GM19043 (cell line): Measurements from ENCODE around the gene ODAD3.
"Not testable (repeated sequence)": the region's sequence is repeated elsewhere in the genome, so short reads cannot be mapped to it uniquely, and the experiment has no call there.

Experiments used
- ATAC-seq: cut with Tn5 transposase; IDR thresholded peaks from one replicate; pipeline ENCODE4 v1.9.1; 2021; ENCODE audit warnings: low read depth; ENCODE audit not compliant: unreplicated experiment

ODAD3 gene

DNA sequence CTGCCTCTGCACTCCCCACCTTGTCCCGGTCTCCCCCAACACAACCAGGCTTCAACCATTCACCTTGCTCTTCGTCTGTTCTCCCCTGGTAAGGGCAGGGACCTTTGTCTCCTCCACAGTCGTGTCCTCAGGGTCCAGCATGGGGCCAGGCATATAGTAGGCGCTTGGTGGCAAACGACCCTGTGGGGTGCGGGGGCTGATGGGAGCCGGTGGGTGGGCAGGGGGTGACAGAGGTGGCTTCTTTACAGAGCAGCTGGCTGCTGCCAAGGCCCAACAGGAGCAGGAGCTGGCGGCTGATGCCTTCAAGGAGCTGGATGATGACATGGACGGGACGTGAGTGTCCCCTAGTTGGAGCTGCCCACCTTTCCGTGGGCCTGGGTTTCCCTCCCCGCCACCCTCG, 10.2 kb upstream of the ODAD3 start:
- no peak for ATAC-seq

DNA sequence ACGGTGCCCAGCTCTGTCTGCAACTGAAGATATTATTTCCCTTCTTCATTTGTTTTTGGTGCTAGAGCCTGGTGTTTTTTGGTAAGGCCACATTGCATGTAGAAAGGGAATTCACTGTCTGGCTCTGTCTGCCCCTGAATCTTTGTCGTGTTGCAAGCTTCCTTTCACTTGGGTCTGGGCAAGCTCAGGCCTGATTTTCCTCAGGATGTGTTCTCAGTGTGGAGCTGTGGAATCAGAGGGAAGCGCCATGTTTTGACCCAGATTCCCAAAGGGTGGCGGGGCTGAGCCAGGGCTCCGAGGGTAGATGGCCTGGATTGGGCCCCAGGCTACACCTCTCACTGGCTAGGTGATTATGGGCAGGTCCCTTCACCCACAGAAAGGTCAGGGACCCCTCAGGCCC, 9.1 kb upstream of the ODAD3 start:
- ATAC-seq = no peak

DNA sequence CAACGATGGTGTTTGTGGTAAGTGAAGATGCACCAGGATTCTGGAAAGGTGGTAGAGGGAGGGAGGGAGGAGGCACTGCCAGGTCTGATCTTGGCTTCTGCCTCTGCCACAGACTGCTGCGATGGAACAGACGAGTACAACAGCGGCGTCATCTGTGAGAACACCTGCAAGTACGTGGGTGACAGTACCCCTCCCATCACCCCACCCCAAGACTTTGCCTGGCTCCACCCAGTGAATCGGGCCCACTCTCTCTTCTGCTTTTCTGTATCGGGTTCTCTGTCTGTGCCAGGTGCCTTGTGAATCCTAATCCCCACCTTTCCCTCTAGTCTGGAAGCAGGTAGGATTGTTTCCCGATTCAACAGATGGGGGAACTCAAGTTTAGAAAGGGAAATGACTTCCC, 3.0 kb upstream of the ODAD3 start:
- no peak for ATAC-seq

DNA sequence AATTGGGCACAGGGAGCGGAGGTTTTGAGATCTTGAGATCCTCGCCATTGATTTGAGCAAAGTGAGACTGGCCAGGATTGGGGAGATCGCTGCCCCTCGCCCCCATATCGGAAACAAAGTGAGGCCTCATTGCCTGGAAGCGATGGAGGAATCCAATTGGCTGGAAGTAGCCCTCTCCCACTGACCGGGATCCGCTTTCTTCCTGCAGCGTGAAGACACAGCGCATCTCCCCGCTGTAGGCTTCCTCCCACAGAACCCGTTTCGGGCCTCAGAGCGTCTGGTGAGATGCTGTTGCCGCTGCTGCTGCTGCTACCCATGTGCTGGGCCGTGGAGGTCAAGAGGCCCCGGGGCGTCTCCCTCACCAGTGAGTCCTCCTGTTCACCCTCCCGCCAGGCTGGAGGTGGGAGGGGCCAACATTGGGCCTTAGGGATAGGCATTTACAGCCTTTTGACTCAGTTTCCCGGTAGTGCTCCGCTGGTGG, 952 bp upstream of the ODAD3 start:
- ATAC-seq = no peak

DNA sequence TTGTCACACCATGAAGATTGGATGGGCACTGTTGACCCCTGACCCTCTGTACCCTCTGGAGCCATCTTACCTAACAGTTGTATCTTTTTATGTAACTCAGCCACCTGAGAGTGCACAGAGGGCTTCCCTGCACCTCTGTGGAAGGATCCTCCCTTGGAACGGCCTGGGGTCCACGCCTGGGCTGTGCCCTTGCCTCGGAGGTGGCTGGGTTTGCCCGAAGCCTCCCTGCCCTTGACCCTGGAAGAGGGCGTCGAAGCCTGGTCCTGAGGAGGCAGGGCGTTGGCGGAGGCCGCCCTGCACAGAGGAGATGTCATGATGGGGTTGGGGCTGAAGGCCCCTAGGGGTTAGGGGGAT, 241 bp downstream of the ODAD3 start:
- no peak for ATAC-seq

DNA sequence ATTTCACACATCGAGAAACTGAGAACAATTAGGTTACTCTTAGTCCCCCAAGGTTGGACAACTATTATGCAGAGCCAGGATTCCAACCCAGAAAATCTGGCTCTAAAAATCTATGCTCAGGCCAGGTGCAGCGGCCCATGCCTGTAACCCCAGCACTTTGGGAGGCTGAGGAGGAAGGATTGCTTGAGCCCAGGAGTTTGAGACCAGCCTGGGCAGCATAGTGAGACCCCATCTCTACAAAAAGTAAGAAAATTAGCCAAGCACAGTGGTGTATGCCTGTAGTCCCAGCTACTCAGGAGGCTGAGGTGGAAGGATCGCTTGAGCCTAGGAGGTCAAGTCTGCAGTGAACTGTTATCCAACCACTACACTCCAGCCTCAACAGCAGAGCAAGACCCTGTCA, 1.4 kb downstream of the ODAD3 start:
- ATAC-seq = not testable (repeated sequence)

DNA sequence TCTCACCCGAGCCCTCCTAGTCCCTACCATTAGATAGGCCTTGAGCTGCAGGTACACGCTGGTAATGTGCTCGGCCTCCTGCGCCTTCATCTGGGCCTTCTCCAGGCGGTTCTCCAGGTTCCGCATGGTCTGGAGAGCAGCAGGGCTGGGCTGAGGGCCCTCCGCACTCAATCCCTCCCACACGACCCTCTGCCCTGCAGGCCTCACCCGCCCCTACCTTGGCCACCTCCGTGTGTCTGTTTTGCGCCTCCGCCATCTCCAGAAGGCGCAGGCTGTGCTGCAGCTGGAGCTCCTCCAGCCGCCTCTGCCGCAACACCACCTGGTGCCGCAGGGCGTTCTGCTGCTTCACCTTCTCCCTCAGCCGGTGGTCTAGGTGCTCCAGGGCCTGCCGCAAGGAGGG, 8.3 kb downstream of the ODAD3 start:
- no peak for ATAC-seq

DNA sequence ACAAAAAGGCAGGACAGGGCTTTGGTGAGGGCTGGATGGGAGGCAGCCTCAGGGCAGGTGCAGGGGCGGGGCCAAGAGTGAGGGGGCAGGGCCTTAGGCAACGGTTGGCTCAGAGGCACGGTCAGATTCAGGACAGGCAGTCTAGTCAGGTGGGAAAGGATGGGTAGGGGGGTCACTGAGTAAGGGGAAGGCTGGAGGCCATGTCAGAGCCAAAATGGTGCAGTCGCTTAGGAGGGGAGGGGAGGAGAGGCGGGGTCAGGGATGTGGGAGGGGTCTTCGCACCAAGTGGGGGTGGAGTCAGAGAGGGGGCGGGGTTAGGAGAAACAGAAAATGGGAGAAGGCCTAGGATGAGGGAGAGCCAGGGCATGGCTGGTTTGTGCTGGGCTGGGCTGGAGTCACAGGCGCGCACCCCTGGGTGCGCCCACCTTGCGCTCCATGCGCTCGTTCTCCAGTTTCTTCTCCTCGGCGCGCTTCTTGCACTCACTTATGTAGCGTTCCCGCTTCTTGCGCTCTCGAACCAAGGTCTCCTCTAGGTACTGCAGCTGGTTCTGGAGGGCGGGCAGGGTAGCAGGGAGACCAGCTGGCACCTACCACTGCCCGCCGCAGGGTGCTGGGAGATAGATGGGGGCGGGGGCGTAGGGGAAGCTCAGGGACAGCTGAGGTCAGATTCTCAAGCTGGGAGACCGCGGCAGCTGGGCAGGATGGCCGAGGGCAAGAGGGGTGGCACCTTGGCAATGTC, 9.0 kb downstream of the ODAD3 start:
- no peak for ATAC-seq

DNA sequence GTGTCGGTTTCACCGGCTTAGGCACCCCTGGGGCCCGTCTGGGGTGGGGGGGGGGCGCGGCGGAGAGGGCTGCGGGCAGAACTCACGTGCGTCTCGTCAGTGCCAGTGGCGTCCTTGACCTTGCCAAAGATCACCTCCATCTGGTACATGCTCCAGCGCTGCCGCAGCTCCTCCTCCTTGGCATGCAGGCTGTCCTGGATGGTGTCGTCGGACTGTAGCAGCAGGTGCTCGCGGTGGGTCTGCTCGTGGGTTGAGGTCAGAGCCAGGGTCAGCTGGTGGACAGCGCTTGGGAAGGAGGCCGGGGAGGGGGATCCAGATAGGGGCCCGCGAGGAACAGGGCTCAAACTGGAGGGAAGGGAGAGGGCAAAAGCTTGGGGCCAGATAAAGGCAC, 11.1 kb downstream of the ODAD3 start:
- no peak for ATAC-seq

DNA sequence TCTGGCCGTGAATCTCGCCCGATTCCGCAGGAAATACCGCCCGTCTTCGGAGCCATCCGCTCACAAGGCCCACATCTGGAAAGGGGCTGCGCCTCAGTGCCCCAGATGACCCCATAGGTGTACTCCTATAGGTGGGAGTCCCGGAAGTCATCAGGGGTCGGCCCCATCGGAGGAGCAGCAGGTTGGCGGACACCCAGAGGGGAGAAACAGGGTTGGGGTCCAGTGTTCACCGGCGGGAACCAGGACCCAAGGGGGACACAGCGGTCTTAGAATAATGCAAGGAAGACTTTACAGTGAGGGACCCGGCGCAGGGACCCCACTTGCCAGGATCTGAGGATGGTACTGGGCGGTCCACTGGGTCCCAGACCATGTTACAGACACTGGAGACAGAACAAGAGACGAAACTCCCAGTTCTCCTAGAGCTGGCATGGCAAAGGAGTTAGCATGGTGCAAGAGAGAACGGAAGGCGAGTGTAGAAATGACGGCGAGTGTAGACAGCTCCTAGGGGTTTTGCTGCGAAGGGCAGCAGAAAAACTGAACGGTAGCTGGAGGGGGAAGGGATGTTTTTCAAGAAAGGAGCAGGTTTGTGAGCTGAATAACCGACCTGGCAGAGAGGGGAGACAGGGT, 11.6 kb downstream of the ODAD3 start:
- ATAC-seq = no peak

DNA sequence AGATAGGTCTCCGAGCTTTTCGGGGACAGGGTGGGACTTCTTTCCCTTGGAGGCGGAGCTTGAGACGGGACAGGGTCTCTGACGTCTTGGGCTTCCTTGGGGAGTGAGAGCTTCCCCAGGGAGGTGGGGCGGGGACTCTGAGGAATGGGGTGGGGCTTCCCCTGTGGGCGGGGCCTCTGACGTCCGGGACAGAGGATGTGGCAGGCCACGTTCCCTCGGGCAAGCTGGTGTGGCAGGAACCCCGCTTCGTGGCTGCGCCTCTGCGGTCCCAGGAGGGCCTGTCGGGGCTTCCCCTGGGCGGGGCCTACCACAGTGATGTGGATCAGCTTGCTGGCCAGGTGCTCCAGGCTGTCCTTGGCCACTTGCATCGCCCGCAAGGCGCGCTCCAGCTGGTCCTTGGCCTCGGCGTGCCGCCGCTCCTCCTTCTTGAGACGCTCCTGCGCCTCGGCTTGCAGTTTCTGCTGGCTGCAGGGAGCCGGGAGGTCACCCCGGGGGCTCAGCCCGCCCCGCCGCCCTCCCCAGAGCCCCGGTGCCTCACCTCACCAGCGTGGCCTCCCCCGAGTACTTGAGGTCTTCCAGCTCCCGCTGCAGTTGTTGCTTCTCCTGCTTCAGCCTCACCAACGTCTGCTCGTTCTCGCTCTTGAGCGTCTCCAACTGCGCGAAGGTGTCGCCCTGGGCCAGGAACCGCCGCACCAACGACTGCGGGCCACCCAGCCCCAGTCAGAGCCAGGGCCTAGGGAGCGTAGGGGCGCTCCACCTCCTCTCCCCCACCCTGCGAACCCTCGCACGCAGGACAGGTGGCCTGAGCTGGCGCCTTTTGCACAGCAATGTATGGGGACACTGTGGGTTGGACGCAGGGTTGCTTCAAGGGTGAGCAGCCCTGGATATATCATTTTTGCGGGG, 12.5 kb downstream of the ODAD3 start:
- peak; percentile 46 for ATAC-seq

DNA sequence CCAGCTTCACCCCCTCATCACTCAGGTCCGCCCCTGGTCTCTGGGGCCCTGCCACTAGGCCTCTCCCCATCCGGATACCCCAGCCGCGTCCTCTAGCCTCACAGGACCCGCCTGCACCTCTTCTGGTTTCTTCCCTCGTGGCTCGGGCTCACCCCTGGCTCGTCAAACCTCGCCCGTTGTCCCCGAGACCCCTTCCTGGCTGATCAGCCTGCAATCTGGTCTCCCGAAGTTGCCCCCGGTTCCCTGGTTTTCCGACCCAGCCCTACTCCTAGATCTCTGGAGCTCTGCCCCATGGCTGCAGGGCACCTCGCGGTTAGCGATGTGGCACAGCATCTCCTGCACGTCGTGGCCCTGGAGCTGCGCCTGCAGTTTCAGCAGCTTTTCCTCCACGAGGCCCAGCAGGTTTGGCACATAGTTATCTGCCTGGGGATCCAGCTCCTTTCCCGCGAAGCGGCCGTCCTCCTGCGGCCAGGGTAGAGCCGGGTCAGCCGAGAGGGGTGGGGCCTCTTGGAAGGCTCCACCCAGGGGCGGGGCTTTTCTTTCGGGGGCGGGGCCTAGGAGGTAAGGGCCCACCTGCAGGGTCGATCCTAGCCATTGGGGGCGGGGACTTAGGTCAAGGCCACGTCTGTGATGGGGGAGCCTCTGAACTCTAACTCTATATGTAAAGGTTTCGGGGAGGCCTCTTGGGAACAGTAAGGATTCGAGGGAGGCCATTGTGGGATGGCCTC, 13.4 kb downstream of the ODAD3 start:
- no peak for ATAC-seq

DNA sequence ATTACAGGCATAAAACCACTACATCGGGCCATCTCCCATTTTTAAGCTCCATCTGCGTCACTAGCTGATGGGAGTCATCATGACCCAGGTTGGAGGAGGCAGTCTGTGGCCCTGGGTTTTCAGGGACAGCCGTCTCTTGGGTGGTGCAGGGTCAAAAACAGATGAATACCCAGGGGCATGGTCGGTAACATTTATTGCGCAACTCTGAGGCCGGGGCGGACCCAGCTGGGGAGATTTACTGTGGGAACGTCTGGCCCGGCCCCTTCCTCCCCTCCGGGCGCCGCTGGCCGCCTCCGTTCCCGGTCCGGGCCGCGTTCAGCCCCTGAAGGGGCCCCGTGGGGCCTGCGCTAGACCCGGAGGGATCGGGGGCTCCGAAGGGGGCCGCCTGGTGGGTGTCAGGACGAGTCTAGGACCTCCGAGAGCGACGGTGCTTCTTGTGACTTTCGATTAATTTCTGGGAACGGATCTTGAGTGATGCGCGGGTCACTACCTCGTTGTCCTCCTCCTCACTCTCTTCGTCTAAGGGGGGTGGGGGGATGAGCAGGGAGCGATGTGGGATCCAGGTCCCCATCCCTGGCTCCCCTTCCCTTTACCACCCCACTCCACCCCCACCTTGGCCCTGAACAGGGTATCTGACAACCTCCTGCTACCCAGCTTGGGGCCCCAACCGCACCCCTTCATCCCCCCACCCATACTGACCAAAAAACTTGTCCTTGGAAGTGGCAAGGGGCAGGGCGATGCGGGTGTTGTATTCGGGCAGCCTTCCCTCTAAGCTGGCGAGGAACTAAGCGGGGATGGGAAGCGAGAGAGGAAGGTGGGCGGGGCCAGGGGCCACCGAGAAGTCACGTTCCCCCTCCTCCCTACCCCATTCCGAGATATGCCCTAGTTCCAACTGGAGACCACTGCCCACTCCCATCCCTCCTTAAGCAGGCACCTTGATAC, 14.2 kb downstream of the ODAD3 start:
- ATAC-seq = no peak

DNA sequence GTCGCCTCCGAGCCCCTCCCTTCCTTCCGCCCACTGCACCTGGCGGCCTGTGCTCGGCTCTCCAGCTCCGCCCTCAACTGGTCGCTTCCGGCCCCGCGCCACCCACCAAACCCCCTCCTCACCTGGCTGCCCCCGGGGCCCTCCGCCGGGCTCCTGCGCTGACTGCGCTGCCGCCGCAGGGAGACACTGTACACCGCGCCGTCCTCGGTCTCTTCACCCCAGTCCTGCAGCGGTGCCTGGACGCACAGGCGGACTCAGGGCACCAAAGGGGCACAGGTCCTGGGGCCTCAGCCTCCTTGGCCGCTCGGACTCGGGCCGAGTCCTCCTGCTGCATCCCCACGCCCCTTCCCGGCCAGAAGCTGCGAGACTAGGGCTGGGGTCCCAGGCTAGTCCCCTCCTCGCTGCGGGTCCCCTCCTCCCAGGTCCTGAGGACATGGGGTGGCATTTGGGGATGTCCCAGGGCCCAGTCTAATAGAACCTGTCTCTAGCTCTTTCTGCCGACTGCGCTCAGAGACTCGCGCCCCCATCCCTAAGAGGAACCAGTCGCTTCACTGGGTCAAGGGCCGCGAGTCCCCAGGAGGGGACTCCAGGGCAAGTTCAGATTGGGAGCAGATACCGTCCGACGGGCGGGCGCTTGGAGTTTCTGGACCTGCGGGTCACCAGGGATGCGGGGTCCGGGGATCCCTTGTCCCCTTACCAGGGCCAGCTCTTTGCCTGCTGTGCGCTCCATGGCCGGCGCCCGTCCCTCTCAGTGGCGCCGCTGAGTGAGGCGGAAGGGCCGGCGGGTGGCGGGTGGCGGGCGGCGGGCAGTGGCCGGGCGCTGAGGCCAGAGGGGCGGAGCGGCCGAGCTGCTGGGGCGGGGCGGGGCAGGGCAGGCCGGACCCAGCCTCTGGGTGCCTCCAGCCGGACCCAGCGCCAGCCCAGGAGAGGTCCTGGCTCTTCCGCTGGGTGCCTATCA, 16.1 kb downstream of the ODAD3 start, which contains the start of gene RGL3:
TSS of gene RGL3 (minus strand) at position 766 of the 958 bp plus-strand sequence. CDS start at position 730, 36 bp downstream.
- ATAC-seq = no peak

DNA sequence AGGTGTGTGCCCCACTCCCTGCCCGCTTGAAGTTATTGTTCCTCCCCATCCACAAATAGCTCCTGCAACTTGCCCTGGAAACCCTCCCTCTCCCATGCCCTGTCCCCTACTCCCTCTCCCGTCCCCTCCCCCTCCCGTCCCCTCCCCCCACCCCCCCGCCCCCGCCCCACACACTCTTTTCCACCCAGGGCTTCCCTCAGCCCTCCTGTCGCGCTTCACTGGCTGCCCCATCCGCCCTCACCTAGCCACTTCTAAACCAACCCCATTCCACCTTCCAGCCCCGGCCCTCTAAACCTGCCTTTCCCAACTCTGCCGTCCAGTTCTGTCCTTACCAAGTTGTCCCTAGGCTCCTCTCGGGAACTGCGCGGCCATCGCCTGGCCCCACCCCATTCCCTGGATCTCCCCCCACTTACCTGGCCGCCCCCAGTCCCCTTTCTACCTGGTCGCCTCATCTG, 16.8 kb downstream of the ODAD3 start:
- ATAC-seq = no peak

DNA sequence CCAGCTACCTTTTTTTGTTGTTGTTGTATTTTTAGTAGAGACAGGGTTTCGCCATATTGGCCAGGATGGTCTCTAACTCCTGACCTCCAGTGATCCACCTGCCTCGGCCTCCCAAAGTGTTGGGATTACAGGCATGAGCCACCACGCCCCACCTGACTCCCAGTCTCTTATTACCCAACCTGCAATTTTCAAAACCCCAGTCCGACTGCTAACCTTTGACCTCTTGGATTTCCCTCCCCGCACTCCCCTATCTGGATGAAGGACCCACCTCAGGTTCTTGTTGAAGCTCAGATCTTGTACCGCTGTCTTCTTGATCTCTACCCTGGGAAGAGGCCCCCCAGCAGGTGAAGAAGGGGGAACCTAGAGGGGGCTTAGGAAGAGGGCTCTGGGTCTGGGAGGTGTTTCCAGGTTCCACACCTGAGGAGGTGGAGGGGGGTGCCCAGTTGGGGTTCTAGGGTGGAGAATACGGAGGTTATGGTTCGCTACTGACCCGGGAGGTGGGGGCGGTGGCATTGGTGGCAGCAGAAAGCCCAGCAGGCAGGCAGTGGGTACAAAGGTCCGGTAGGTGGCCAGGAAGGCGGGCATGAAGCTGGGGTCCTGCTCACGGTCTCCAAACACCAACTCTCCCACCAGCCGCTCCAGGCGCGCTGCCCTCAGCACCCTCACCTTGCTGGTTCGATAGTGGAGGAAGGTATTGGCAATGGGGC, 18.4 kb downstream of the ODAD3 start:
- no peak for ATAC-seq

DNA sequence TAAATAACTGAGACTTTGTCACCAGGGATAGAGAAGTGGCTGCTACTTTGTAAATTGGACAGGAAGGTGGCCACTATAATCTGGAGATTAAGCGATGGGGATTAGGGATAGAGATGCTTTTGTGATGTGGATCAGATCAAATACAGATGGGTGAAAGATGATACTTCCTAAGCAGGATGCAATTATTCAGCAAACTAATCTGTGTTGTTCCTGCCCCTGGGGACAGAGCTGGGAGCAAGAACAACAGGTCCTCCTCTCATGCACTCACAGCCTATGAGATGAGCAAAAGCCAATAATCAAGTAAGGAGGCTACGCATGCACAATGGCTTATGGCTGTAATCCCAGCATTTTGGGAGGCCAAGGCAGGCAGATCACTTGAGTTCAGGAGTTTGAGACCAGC, 20.4 kb downstream of the ODAD3 start:
- ATAC-seq = no peak

DNA sequence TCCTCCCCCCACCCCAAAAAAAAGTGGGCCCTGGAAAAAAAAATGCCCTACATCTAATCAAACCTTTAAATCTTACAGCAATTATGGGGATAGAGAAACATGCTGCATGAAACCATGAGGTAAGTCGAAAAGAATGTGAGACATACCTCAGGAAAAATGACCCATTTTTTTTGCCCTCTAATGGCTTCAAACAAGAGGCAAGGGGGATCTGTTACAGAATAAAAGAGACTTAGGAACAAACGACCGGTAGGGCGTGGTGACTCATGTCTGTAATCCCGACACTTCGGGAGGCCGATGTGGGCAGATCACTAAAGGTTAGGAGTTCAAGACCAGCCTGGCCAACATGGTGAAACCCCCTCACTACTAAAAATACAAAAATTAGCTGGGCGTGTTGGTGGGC, 24.2 kb downstream of the ODAD3 start:
- no peak for ATAC-seq
